Stimulated activated CD8-positive, alpha-beta memory T cell treated with anti-CD3 and anti-CD28 coated beads, Interleukin-12 subunit alpha, Interleukin-12 subunit beta, amount 100 ng/mL, for 24 hours (primary cell): ENCODE results near the gene COG3.

ENCODE experiments used
- DNase-seq: peaks from one replicate; pipeline ENCODE4 v3.0.0-alpha.2; 2020; ENCODE audit errors: extremely low read depth

Gene COG3

GRCh38 chr13:45506811-45507210, 42.1 kb downstream of the COG3 start:
- no peak for DNase-seq

GRCh38 chr13:45508776-45509175, 44.0 kb downstream of the COG3 start:
- no peak for DNase-seq

GRCh38 chr13:45510672-45511071, 45.9 kb downstream of the COG3 start:
- DNase-seq: no peak

GRCh38 chr13:45511310-45512097, 46.8 kb downstream of the COG3 start:
- no peak for DNase-seq

GRCh38 chr13:45512098-45512496, 47.4 kb downstream of the COG3 start:
- no peak for DNase-seq

DNA sequence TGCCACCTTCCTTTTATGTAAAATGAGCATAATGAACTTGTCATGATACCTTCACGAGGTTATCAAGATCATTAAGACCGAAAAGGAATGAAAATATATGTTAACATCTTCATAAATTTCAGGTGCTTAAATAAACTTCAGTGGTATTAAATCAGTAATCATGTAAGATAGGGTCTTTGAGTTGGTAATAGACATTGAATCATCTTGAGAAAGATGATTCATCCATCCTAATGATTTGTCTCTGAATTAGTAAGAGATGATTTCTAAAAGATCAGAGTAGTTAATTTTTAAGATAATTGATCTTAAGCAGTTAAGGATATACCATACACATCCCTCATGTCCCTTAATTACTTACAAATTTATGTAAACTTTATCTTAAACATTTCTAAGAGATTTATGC, 52.0 kb downstream of the COG3 start:
- no peak for DNase-seq

DNA sequence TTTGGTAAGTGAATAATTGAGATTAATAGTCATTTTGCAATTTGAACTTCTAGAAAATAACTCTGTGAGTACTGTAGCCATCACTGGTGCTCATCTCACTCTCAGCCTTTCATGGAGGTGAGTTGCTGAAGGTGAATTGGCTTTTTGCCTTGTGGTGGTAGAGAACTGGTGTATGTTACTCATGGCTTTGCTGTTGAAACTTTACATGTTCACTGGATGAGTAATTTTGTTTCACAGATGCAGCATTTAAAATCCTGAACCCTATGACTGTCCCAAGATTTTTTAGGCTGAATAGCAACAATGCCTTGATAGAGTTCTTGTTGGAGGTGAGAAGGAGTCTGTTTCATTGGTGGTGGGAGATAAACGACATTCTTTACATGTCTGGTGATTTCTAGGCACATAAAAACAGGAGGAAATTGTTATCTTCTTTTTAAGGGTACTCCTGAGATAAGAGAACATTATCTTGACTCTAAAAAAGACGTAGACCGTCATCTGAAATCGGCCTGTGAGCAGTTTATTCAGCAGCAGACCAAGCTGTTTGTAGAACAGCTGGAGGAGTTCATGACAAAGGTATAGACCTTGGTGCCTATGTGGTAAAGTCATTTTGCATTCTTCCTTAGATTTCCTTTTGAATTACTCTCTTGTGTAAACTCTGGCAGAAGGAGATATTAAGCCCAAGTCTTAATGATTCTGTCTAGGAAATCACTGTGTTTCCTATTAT, 53.9 kb downstream of the COG3 start:
- no peak for DNase-seq

DNA sequence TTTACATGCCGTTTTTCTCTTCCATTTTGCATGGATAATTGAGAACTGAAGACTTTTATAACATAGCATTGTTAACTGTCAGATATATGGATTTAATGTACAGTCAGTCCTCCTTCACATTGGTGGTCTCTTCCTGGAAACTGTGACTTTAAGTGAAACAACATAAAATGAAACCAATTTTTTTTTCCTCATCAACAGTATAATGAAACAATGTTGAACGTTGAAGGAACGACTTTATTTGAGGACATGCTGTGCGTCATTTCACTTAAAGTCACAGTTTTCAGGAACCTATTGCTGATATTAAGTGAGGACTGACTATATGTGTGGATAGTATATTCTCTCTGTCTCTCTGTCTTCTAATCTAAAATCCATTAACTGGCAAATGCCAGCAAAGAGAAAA, 54.8 kb downstream of the COG3 start:
- no peak for DNase-seq

DNA sequence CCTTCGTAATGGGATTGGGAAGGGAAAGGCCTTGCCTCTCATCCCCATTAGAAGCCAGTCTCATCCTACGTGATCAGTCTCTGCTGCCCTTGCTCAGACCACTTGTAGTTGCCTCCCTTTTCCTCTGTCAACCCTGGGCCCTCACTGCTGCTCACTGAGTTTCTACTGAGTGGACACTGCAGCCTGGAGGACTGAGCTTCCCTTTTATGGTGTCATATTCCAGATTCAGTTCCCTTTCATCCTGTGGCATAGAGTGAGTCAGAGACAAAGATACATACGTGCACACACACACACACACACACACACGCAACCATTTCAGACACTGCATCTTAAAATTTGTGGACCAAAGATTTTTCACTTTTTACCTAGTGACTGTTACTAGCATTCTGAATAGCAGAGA, 56.6 kb downstream of the COG3 start:
- no peak for DNase-seq

DNA sequence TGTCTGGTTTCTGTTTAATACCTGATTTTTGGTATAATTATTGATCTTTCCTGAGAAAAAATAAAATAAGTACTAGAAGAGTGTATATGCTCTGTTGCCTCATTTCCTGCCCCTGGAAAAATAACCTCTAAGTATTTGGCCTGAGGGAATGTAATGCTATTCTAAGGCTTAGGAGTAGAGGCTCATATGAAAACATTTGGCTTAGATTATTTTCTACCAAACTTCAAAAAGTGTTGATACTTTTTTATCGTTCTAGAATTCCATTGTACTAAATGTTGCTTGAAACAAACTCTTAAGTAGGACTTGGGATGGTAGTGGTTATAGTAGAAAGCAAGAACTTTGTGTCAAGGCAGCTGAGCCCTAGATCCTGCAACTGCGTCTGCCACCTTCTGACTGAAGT, 57.8 kb downstream of the COG3 start:
- no peak for DNase-seq

GRCh38 chr13:45527699-45528462, 63.1 kb downstream of the COG3 start:
- no peak for DNase-seq

DNA sequence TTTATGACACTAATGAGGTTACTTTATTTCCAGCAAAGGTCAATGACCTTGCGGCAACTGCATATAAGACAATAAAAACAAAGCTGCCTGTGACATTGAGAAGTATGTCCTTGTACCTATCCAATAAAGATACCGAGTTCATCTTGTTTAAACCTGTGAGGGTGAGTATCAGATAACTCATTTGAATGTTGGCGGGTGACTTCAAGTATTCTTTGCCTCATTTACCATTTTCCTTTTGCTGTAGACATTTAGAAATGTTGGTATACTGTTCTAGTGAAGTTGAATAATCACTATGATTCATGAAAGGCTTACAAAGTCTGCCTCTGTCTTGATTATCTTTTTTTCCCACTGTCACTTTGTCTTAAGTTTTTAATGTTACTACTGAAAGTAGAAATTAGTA, 65.0 kb downstream of the COG3 start:
- DNase-seq: no peak

- no peak for DNase-seq
These were observed 69.9 kb downstream of the COG3 start for GRCh38 chr13:45534604-45535003.

GRCh38 chr13:45536224-45536623, 71.5 kb downstream of the COG3 start:
- no peak for DNase-seq

GRCh38 chr13:45537516-45537915, 72.8 kb downstream of the COG3 start:
- DNase-seq: no peak

DNA sequence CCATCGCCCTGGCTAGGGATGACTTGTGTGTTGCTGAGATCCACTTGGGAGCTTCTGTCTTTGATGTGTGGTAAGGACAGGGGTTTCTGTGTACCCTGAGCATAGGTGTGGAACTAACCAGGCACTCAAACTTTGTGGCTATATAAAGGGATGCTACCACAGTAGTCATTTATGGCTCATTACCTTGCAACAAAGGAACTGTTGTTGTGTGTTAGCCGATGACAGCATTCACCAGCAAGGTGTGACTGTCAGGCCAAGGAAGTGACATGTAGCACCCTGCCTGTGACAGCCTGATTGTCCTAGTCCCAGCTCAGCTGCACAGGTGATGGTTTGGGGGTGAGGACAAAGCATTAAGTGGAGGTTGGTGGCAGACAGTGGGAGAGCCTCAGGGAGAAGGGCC, 73.6 kb downstream of the COG3 start:
- no peak for DNase-seq

- DNase-seq: no peak
These were observed 75.5 kb downstream of the COG3 start for GRCh38 chr13:45540195-45540594.

- no peak for DNase-seq
These were observed 76.1 kb downstream of the COG3 start for GRCh38 chr13:45540864-45541263.

- DNase-seq: no peak
These were observed 77.1 kb downstream of the COG3 start for GRCh38 chr13:45541806-45542205.

- DNase-seq: no peak
These were observed 77.7 kb downstream of the COG3 start for GRCh38 chr13:45542391-45542790.

GRCh38 chr13:45542878-45543277, 78.1 kb downstream of the COG3 start:
- no peak for DNase-seq

GRCh38 chr13:45544520-45544919, 79.8 kb downstream of the COG3 start:
- DNase-seq: no peak
